Choroid plexus epithelial cell (primary cell): ENCODE data around the gene SND1.

Source experiments
- DNase-seq: peaks from one replicate; pipeline ENCODE4 v3.0.0-alpha.2; 2010; ENCODE audit warnings: low read depth
- H3K4me3 ChIP-seq: 2 replicates; pipeline ENCODE4 v1.5.1; 2011; ENCODE audit warnings: low read depth, mild to moderate bottlenecking, control low read depth, low read length, moderate library complexity
- CTCF ChIP-seq: conservative IDR thresholded peaks from 2 replicates; pipeline ENCODE4 v1.5.1; 2011; ENCODE audit warnings: low read depth, mild to moderate bottlenecking, control low read depth, inconsistent platforms, low read length, moderate library complexity

The SND1 gene

DNA sequence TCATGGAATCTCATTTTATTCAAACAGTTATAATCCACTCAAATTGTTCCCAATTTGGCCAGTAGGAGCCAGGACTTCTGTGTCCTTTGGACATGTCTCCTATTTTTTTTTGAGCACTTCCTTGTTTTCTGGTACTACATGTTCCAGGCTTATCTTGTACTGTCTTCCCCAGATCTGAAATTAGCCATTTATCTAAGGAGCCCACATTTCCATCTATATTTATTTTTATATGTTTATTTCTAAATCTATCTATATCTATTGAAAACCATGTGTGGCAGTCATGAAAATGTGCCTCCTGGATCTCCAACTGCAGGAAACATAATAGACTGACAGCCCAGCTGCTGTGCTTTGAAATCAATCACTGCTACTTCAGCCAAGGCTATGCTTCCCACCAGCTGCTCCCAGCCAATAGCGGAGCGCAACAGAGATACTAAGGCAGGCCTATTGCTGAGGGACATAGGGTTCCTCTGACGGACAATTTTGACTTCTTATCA, 232.1 kb downstream of the SND1 start:
- DNase-seq, result no peak
- TF ChIP-seq CTCF, result no peak
- H3K4me3 ChIP-seq, result no peak overlapping the region

- no peak for DNase-seq
- TF ChIP-seq CTCF, result no peak
- H3K4me3 ChIP-seq, result no peak overlapping the region
Measured at GRCh38 chr7:127885222-127885772, 233.3 kb downstream of the SND1 start.

GRCh38 chr7:127885843-127886242, 233.8 kb downstream of the SND1 start:
- H3K4me3 ChIP-seq, result no peak overlapping the region
- DNase-seq, result peak; percentile 67
- TF ChIP-seq CTCF, result no peak

DNA sequence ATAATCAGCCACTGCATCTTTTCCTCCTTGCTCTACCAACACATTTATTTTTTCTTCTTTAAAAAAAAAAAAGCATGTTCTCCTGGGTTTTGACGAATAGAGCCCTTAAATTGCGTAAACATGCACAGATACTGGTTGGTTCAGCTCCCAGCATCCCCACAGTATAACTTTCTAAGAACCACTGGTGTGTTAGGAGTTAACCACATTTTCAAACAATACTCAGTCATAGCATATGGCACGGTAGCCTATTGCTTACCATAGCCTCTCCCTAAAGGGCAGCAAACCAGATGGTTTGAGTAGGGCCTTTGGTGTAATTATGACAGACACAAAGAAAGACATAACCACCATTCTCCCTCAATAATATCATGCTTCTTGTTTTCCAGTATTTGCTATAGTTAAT, 234.3 kb downstream of the SND1 start:
- TF ChIP-seq CTCF, result no peak
- H3K4me3 ChIP-seq, result no peak overlapping the region
- DNase-seq, result no peak

DNA sequence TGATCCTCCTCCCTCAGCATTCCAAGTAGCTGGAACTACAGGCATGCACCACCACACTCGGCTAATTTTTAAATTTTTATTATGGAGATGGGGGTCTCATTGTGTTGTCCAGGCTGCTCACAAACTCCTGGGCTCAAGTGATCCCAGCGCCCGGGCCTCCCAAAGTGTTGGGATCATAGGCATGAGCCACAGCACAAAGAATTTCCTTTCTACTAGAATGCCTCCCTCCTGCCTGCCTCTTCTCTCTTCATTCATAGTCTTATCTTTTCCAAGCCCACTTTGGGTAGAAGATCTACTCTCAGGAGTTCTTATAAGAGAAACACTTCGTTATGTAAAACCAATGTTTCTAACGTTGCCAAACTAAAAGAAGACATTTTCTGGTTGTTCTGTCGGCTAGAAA, 235.1 kb downstream of the SND1 start:
- DNase-seq, result no peak
- TF ChIP-seq CTCF, result no peak
- H3K4me3 ChIP-seq, result no peak overlapping the region

DNA sequence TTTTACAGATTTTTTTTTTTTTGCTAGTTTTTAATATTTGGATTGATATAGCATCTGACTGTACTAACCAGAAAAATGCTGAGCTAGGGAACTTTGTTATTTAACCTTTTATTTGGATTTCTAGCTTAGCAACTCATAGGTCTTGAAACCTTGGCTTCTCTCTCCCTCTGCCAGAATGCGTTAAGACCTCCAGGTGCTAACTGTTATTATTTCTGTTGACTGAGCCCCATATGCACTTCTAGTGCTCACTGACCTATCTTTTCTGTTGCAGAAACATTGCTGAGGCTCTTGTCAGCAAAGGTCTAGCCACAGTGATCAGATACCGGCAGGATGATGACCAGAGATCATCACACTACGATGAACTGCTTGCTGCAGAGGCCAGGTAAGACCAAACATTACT, 235.6 kb downstream of the SND1 start:
- no peak overlapping the region for H3K4me3 ChIP-seq
- DNase-seq, result no peak
- TF ChIP-seq CTCF, result no peak

GRCh38 chr7:127888411-127888810, 236.4 kb downstream of the SND1 start:
- no peak for TF ChIP-seq CTCF
- no peak overlapping the region for H3K4me3 ChIP-seq
- no peak for DNase-seq
